ENCODE data around the gene USP25.

Gene USP25

DNA sequence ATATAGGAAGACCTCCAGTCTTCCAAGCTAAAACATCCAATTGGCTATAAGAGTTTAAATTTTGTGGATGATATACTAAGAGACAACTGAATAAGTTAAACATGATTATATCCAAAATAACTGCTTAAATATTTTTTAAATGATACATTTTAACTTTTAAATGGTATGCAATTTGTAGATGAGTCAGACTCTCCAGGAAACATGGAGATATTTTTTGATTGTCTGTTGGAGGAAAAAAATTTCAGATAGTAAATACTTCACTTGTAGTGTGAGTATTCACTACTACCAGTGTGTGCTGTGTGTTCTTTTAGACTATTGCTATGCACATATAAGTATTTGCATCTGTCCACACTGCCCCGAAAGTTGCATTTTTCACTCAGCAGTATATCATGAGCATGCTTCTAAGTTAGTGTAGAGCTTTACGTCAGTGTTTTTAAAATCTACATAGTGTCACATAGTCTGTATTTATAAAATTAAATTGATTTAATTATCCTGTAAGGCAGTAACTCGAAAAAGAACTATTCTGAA lies 91.1 kb downstream of the USP25 start:
- no peak for DNase-seq

DNA sequence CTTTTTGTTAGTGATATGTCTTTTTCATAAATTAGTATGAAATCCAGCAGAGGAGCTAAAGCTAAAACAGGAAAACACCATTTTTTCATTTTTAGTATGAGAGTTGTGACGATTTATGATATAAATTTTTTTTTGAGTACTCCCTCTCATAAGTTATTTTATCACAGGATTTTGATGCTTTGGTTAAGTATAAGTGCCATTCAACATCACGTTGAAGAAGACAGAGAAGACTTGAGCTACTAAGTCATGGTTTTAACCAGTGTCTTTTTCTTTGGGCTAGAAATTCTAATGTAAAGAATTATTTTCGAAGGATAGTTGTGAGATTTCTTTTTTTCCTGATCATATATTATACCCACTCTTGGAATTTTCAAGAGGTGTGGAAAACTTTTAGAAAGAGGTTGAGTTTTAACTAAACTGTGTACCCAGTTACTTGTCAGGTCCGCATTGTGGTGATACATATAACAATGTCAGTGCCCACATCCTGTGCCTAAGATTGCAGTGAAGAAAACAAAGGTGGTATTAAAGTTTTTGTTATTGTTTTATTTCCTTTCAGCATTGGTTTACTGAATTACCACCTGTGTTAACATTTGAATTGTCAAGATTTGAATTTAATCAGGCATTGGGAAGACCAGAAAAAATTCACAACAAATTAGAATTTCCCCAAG lies 93.8 kb downstream of the USP25 start:
- no peak for DNase-seq

DNA sequence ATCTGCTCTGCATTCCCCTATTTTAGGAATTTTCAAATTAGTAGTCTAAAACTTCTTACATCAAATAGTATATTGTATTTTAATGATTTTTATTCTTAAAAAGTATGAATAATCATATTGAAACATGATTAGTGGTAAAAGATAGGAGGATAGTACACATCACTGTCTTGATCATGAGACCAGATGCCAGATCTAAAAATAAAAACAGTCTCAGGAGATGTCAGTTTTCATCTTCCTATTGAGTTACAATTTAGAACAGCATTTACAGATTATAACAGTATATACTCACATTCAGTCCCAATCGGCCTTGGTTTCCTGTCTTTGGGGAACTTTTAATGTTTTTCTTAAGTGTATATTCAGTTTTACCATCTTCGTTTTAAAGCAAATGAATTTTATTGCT lies 95.9 kb downstream of the USP25 start:
- DNase-seq, result no peak

DNA sequence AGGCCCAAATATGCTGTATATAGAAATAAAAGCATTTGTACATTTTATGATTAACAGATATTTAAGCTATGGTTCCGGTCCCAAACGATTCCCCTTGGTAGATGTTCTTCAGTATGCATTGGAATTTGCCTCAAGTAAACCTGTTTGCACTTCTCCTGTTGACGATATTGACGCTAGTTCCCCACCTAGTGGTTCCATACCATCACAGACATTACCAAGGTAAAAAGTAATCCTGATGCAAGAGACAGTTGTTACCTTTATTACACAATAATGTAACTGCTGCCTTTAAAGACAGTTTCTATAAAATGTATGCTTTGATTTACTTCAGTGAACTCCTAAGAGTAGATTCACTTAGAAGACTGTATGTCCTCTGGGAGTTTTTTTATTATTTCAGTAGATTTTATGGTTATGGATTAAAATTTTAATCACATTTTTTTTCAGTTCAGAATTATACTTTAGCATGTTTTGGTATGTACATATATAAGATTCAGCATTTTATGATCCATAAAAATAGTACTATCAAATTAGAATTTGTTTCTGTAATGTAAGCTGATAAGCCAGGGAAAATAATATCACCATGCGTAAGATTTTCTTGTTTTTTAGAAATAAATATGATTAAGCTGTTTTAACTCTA lies 96.5 kb downstream of the USP25 start:
- no peak for DNase-seq

DNA sequence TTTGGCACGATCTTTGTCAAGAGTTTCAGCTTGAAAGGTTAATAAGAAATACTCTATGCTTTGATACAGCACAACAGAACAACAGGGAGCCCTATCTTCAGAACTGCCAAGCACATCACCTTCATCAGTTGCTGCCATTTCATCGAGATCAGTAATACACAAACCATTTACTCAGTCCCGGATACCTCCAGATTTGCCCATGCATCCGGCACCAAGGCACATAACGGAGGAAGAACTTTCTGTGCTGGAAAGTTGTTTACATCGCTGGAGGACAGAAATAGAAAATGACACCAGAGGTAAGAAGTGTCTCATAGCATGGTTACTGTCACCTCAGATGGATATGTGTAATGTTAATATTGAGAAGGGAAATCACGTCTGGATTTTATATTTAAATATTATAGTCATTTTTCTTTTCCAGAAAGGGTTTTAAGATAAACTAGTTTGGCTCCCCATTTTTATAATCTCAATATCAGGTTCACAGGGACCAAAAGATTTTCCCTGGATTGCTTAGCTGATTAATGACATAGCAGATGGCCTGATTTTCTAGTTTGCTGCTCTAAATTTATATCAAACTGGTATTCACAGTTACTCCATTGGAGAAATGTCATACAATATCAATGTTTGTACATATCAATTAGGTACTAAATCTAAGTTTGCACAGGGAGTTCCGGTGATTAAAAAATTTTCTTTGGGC lies 97.3 kb downstream of the USP25 start:
- no peak for DNase-seq

DNA sequence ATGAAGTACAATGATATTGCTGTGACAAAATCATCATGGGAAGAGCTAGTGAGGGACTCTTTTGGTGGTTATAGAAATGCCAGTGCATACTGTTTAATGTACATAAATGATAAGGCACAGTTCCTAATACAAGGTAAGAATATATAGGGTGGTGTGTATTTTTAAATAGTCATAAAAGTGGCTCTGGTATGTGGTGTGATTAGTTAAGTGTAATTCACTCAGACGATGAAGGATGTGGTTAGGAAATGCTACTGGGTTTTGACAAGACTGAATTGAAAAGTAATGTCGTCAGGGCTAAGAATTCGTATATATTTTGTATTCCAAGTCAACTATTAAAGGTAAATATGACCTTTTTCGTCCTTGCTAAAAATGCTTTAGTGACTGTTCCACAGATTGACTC lies 101.7 kb downstream of the USP25 start:
- DNase-seq, result no peak

DNA sequence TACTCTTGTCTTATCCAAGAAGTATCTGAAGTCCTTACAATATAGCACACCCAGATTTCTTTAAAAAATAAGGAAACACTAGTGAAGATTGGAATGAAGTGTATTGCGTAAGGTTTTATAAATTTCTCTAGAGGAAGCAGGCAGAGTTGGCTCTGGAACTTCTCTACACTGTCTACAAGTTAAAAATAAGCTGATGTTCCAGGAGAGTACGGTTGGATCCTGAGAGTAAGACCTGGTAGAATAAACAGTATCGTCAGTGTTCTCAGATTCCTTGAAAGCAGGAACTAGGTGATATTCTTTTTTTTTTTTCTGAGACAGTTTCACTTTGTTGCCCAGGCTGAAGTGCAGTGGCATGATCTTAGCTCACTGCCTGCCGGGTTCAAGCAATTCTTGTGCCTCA lies 107.9 kb downstream of the USP25 start:
- DNase-seq, result no peak

DNA sequence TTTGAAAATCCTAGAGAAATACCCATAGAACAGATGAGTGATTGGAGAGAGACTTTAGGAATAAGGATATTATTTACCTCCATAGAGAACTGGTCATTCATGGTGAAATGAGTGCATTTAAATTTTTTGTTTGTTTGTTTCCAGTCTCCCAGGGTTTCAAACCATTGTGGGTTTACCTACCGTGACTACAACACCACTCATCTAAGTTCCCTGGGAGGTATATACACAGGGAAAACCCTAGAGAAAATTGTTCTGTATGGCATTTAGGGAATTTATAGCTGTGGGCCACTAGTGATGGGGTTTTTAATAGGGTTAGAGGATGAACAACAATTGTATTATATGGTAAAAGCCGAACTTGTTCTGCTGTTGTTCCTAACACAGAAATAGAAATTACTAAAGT lies 109.2 kb downstream of the USP25 start:
- no peak for DNase-seq

DNA sequence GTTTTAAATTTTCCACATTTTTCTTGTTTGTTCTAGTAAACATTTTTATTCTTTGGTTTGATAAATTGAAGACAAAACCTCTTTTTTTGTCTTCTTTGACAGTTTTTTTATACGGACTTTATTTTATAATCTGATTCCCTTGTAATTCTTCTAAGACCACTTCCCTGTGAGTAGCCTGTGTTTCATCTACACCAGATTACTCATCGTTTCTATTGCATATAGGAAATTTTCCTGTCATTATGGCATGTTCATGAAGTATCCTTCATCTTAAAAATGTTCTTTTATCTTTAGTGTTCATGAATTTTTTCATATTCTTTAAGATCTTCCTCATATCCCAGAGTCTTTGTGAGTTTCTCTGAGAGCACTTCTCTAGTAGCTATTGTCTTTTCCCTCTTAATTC lies 109.8 kb downstream of the USP25 start:
- no peak for DNase-seq

DNA sequence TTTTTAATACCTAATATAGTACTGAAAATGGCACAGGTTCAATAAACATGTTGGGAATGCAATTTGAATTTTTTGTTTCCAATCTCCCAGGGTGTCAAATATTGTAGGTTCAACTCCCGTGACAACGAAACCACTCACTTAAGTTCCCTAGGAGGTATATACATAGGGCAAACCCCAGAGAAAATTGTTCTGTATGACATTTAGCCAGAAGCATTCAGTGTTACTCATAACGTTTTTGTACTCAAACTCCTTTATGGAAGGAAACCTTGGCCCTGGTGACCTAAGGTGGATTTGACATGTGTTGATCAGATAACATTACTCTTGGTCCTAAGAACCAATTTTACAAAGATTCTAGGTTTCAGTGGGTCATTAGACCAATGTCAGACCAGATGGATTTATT lies 110.6 kb downstream of the USP25 start:
- DNase-seq, result no peak

DNA sequence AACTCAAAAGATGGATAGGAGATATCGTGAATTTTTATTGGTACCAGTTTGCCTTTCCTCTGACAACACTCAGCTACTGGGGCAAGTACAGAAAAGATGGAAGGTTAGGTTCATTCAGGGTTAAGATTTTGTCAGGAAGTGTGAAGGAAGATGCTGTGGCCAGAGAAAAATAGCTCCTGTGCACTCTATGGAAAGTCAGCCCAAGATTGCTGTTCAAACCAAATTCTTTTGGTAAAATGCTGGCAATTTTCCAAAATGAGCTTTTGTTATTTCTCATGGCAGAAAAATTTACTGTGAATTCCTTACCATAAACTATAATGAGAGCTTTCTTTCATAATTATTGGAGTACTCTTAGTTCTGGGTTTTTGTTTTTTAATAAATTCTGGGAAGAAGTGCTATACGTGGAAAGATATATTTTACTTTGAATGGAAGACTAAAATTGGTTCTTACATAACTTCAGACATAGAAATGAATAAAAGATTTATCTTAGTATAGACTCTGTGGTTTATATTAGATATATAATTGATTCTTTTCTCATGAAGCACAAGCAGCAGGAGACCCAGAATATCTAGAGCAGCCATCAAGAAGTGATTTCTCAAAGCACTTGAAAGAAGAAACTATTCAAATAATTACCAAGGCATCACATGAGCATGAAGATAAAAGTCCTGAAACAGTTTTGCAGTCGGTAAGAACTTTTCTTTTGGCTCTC lies 112.2 kb downstream of the USP25 start:
- DNase-seq, result no peak

DNA sequence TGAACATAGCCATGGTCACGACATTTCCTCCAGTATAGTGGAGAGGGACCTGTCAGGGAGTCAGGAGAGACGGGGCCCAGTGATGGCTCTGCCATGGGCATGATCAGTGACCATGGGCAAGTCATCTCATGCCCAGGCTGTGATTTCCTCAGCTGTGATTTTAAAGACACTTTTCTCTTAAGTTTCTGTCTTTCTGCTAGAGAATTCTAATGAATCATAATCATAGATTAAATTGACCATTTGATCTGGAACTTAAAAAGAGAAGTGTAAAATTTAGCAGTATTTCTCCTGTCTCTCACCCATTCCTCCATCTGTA lies 112.7 kb downstream of the USP25 start:
- no peak for DNase-seq

DNA sequence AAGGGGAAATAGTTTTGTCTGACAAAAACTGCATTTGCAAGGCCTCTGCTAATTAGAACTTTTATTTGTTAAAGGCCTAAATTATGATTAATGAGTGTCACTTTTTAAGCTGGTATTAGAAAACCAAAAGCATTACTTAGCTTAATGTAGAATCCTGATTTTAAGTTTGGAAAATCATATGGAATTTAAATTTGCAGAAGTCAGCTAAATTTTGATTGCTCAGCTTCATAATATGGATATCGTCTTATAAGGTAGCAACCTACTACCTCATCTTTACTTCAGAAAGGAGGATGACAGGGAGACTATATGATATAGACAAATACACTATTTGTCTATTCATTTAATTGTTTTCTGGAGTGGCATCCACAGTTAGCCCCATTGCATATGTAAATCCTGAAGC lies 114.0 kb downstream of the USP25 start:
- no peak for DNase-seq

DNA sequence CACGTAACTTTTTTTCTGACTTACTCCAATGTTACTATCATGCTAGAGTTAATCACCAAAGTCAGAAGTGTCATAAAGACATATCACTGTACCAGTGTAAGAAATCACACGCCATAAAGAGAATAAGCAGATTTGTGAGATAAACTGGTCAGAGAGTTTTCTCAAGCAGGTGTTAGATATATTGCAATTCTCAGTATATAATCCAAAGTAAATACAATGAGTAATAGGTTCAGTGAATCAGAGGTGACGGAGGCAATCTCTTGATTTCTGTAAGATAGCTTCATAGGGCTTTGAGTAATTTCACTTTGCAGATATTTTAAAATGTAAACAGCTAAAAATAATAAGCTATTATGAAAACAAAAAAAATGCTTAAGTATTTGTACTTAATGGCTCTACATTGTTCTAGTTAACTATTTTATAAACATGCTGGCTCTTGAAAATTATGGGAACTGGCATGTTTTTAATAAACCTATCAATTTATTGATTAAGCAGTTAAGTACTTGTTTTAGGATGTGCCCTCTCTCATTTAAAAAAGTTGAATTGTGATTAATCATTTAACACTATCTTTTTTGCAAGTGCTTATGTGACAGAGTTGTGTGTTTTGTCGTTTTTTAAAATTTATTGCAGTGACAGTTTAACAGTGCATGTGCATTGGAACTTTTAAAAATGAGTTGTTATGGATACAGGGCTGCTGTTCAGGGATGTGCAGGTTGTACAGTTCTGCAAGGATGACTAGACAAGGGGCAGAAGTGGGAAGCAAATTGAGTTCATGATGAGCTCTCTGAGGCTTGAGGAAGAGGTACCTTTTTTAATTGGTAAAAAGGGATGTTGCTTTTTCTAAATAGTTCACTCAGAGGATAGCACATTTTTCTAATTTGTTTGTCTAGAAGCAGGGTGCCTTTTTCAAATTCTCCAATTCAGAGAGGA lies 119.1 kb downstream of the USP25 start:
- no peak for DNase-seq

DNA sequence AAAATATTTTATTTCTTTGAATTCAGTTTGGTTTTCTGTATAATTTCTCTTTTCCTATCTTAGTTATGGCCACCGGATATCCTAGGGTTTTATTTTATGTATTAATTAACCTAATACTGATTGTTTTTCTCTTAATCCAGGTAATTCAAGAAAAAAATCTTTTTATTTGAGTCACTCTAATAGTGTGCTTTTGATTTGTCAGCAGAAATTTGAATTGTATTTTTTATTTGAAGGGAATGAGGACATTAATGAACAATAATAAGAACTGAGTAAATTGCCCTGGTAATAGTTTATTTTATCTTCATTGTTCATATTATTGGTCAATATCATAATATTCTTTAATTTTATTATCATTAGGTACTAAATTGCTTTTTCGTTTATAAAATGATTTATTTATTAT lies 120.1 kb downstream of the USP25 start:
- DNase-seq, result no peak

DNA sequence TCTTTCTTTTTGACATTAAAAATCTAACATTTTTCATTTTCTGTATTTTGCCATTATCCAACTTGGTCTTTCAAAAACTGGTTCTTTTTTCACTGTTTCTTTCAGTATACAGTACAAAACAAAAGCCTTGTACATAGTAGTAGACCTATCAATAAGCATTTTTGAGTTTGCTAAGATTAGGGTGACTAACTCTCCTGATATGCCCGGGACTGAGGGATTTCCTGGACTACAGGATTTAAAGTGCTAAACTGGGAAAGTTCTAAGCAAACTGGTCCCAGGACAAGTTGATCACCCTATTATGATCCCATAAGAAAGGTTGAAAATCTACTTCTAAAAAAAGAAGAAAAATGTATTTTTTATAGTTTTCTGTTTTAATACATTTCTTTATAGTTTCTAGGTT lies 120.9 kb downstream of the USP25 start:
- DNase-seq, result no peak

DNA sequence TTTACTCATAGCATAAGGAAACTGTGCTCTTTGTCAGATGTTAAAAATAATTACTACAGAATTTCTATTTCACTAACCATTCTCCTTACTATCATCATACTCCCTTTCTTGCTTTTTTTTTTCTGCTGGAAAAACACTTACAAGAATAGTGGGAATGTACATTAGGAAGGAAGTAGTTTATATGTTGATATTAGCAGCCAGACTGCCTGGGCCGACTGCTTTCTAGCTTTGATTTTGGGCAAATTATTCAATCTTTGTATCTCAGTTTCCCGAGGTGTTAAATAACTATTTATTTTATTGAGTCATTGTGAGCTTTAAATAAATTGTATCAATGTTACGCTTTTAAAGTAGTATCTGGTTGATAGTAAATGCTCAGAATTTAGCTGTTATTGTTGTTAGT lies 122.4 kb downstream of the USP25 start:
- no peak for DNase-seq

DNA sequence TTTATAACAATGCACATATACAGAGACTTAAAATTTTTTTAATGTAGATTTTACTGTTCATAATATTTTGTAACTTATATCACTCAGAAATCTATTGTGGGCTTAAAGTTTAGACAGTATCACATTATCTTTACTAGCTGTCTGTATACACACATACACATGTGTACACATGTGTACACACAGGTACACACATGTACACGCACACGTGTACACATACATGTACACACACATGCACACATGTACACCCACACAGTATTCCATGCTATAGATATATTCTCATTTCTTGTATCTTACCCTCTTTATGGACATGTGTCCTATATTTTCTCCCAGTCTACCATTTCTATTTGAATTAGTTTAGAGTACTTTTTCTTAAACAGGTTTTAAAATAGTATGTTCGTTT lies 123.3 kb downstream of the USP25 start:
- no peak for DNase-seq

DNA sequence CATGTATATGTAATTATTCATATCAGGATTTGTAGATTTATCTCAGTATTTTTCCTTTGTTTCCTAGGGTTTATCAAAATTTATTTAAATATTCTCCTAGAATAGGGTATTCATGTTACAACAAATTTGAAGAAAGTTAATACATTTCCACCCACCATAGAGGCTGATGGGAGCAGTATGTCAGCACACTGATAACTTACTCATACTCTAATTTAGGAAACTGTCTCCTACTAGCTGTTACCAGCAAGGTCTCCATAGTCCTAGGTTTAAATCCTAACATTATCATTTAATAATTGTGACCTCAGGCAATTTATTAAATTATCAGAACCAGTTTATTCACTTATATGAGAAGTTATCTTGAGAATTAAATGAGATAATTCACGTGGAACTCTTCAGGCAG lies 127.0 kb downstream of the USP25 start:
- no peak for DNase-seq

DNA sequence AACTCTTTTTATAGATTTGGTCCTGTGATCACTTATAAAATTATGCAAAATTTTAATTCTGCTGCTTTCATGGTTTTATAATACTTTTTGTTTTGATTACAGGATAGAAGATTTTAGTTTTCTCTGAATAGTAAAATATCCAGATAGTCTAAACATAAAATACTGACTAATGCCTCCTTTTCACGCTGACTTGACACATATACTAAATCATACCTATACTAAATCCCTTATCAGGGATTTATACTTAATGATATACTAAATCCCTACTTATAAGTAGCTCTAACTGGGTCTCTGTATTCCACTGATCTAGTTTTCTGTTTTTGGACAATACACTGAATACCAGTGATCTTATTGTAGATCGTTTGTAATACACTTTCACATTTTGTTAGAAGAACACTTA lies 128.0 kb downstream of the USP25 start:
- DNase-seq, result no peak

DNA sequence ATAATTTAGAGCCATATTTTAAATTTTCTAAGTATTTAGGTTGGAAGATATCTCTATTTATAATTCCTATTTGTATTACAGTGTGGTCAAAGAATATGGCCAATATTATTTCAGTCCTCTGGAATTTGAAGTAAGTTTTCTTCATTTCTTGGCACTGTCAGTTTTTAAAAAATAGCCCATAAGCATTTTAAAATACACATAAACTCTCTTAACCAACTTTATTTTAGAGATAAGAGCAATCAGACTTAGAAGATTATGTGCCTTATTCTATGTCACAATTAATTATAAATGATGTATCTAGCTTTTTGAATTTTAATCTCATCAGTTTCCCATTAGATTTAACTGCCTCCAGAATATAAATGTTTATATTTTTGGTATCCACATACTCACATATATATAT lies 130.8 kb downstream of the USP25 start:
- DNase-seq, result no peak

DNA sequence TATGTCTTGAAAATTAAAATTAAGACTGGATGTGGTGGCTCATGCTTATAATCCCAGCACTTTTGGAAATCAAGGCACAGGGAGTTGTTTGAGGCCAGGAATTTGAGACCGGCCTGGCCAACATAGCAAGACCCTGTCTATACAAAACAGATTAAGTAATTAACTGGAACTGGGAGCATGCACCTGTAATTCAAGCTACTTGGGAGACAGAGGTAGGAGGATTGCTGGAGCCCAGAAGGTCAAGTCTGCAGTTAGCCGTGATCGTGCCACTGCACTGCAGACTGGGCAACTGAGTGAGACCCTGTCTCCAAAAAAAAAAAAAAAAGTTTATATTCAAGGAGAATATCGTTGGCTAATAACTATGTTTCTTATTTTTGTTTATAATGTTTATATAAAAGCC lies 139.2 kb downstream of the USP25 start:
- DNase-seq, result no peak

DNA sequence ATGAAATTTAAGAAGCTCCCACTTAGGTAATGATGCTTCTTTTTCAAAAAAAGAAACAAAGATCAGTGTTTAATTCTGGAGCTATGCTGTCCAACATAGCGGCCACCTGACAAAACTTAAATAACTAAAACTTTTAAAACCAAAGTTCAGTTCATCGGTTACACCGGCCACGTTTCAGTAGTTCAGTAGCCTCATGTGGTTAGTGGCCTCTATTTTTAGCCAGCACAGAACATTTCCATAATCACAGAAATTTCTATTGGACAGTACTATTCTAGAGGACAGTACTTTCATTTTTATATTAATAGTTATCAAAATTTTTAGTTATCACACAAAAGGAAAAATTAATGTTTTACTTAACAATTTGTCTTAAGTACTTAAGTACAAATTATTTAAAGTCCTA lies 141.0 kb downstream of the USP25 start:
- DNase-seq, result no peak
